Measurements from ENCODE around the gene POLR1D. TPM values are rescaled to one million over a fixed set of nuclear protein-coding genes. Genes with fewer than 3 reads are reported as not detected.

The POLR1D gene
- total and polyA plus RNA-seq, 2 experiments from 2014 or later: 177 to 197 TPM

DNA sequence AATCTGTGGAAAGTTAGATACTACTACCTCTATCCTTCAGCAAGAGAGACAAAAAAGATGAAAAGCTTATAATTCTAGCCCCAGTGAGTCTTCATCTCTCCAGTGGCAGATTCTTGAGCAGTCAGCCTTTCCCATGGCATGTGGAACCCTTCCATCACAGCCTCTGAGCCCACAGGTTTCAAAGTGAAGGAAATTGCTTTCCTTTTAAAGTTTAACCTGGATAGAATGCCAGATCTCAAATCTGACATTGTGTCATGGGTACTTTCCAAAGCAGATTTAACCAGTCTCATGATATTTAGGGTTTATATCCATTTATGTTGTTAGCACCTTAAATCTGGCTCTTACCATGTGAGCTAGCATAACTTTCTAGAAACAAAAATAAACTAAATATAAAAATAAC lies 39.3 kb downstream of the POLR1D start:
- Histone ChIP-seq H3K27ac (ENCODE audit: low read depth) (no peak overlapping the region), H4K20me1 (replicated peaks; ENCODE audit: insufficient read depth) (peaks cover 17% of the 10 kb centered on the region), H3K36me3 (ENCODE audit: insufficient read depth) (no peaks in the 10 kb centered on the region), H2AFZ (no peak overlapping the region), H3K4me2 (no peak overlapping the region), H3K4me1 (ENCODE audit: insufficient read depth) (no peaks in the 10 kb centered on the region), H3K9me2 (ENCODE audit: insufficient read depth) (no peaks in the 10 kb centered on the region), H3F3A (replicated peaks; ENCODE audit: low read depth) (no peaks in the 10 kb centered on the region), H3K79me2 (replicated peaks; ENCODE audit: insufficient read depth) (0 out of 2 replicates have a peak, but pooled peaks cover 4% of the 10 kb centered on the region), H3K4me3 (no peak overlapping the region), H3K27me3 (ENCODE audit: insufficient read depth) (no peaks in the 10 kb centered on the region)
- Mint-ChIP-seq H3K27me3 (ENCODE audit: insufficient read depth, low read depth, poor library complexity) (no peaks in the 10 kb centered on the region), H3K4me1 (peaks cover 12% of the 10 kb centered on the region), H3K9me3 (no peaks in the 10 kb centered on the region), H3K36me3 (ENCODE audit: low read depth) (peaks cover 4% of the 10 kb centered on the region; the same call in 2 of the 3 replicates), H3K27ac (no peak overlapping the region), H3K4me3 (no peak overlapping the region)
- TF ChIP-seq, protein P1, sequence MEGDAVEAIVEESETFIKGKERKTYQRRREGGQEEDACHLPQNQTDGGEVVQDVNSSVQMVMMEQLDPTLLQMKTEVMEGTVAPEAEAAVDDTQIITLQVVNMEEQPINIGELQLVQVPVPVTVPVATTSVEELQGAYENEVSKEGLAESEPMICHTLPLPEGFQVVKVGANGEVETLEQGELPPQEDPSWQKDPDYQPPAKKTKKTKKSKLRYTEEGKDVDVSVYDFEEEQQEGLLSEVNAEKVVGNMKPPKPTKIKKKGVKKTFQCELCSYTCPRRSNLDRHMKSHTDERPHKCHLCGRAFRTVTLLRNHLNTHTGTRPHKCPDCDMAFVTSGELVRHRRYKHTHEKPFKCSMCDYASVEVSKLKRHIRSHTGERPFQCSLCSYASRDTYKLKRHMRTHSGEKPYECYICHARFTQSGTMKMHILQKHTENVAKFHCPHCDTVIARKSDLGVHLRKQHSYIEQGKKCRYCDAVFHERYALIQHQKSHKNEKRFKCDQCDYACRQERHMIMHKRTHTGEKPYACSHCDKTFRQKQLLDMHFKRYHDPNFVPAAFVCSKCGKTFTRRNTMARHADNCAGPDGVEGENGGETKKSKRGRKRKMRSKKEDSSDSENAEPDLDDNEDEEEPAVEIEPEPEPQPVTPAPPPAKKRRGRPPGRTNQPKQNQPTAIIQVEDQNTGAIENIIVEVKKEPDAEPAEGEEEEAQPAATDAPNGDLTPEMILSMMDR (conservative IDR thresholded peaks at IDR 0.05; ENCODE audit: low read depth in 2 of 2): no peak
- TF ChIP-seq, protein P2, sequence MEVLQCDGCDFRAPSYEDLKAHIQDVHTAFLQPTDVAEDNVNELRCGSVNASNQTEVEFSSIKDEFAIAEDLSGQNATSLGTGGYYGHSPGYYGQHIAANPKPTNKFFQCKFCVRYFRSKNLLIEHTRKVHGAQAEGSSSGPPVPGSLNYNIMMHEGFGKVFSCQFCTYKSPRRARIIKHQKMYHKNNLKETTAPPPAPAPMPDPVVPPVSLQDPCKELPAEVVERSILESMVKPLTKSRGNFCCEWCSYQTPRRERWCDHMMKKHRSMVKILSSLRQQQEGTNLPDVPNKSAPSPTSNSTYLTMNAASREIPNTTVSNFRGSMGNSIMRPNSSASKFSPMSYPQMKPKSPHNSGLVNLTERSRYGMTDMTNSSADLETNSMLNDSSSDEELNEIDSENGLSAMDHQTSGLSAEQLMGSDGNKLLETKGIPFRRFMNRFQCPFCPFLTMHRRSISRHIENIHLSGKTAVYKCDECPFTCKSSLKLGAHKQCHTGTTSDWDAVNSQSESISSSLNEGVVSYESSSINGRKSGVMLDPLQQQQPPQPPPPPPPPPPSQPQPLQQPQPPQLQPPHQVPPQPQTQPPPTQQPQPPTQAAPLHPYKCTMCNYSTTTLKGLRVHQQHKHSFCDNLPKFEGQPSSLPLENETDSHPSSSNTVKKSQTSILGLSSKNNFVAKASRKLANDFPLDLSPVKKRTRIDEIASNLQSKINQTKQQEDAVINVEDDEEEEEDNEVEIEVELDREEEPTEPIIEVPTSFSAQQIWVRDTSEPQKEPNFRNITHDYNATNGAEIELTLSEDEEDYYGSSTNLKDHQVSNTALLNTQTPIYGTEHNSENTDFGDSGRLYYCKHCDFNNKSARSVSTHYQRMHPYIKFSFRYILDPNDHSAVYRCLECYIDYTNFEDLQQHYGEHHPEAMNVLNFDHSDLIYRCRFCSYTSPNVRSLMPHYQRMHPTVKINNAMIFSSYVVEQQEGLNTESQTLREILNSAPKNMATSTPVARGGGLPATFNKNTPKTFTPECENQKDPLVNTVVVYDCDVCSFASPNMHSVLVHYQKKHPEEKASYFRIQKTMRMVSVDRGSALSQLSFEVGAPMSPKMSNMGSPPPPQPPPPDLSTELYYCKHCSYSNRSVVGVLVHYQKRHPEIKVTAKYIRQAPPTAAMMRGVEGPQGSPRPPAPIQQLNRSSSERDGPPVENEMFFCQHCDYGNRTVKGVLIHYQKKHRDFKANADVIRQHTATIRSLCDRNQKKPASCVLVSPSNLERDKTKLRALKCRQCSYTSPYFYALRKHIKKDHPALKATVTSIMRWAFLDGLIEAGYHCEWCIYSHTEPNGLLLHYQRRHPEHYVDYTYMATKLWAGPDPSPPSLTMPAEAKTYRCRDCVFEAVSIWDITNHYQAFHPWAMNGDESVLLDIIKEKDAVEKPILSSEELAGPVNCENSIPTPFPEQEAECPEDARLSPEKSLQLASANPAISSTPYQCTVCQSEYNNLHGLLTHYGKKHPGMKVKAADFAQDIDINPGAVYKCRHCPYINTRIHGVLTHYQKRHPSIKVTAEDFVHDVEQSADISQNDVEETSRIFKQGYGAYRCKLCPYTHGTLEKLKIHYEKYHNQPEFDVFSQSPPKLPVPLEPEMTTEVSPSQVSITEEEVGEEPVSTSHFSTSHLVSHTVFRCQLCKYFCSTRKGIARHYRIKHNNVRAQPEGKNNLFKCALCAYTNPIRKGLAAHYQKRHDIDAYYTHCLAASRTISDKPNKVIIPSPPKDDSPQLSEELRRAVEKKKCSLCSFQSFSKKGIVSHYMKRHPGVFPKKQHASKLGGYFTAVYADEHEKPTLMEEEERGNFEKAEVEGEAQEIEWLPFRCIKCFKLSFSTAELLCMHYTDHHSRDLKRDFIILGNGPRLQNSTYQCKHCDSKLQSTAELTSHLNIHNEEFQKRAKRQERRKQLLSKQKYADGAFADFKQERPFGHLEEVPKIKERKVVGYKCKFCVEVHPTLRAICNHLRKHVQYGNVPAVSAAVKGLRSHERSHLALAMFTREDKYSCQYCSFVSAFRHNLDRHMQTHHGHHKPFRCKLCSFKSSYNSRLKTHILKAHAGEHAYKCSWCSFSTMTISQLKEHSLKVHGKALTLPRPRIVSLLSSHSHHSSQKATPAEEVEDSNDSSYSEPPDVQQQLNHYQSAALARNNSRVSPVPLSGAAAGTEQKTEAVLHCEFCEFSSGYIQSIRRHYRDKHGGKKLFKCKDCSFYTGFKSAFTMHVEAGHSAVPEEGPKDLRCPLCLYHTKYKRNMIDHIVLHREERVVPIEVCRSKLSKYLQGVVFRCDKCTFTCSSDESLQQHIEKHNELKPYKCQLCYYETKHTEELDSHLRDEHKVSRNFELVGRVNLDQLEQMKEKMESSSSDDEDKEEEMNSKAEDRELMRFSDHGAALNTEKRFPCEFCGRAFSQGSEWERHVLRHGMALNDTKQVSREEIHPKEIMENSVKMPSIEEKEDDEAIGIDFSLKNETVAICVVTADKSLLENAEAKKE (CRISPR knock-in tag; IDR thresholded peaks at IDR 0.05): no peak
- TF ChIP-seq ETS1 (IDR thresholded peaks at IDR 0.05) (no peak), POLR2AphosphoS5 (IDR thresholded peaks at IDR 0.05; ENCODE audit: low read depth) (no peak), JUNB (IDR thresholded peaks at IDR 0.05; ENCODE audit: unreplicated experiment) (no peak), EZH2 (IDR thresholded peaks at IDR 0.05; ENCODE audit: low read depth, unreplicated experiment) (no peak), REST (IDR thresholded peaks at IDR 0.05; ENCODE audit: unreplicated experiment) (no peak), ZNF114 (CRISPR knock-in tag; IDR thresholded peaks at IDR 0.05) (no peak), ZNF331 (CRISPR knock-in tag; IDR thresholded peaks at IDR 0.05; ENCODE audit: low read depth) (no peak)
- DNase-seq (ENCODE audit: low spot score): no peak
- no peak for ATAC-seq

All from GM23338 (cell line).